HCT116 (cell line): ENCODE data around the gene KRT79. TPM values are rescaled to one million over a fixed set of nuclear protein-coding genes. Genes with fewer than 3 reads are reported as not detected.

Experiments
- ATAC-seq: fragments of 200-7000 bp; cut with Tn5 transposase; 2 replicates; pipeline ENCODE4 v1.9.1; 2020; ENCODE audit warnings: mild to moderate bottlenecking, moderate library complexity
- BruUV-seq: library from RNA; stranded (reverse); fragments of 400-500 nt; replicated peaks from 2 replicates; lab custom pipeline; 2021; lab: Mats Ljungman, UMichigan
- CTCF ChIA-PET: fragments of 300-600 bp; sonication (Branson Sonifier 250); formaldehyde crosslinking; loops from one replicate; lab custom pipeline; 2021; ENCODE audit warnings: antibody characterized with exemption; lab: Charles Lee
- POLR2A ChIA-PET: fragments of 300-600, 350-600 bp; sonication (Branson Sonifier 250); formaldehyde crosslinking; loops from one replicate; lab custom pipeline; 2021; ENCODE audit warnings: antibody characterized with exemption; lab: Charles Lee
- RAD21 ChIA-PET, 2 experiments: fragments of 300-600 bp; sonication (Branson Sonifier 250); formaldehyde crosslinking; loops; one replicate each; lab custom pipeline; 2023; ENCODE audit warnings: low total read pairs in 2 of 2; ENCODE audit not compliant: uncharacterized antibody in 2 of 2, unreplicated experiment in 2 of 2, low non-redundant PET in 1 of 2; lab: Charles Lee
- DNase-seq: peaks from one replicate; pipeline ENCODE4 v3.0.0-alpha.2; 2010; ENCODE audit warnings: low read depth, low spot score
- H2AFZ ChIP-seq: fragments of 200-600 bp; shearing (Covaris generic), sonication (generic); 2 replicates; pipeline ENCODE4 v1.6.1; 2017; ENCODE audit warnings: low read depth, mixed run types, mixed read lengths, antibody characterized with exemption, low read length; ENCODE audit not compliant: poor library complexity, severe bottlenecking
- H3K27ac ChIP-seq: 2 replicates; pipeline ENCODE4 v1.5.1; 2012; ENCODE audit warnings: low read depth, low read length
- H3K27me3 ChIP-seq: fragments of 200-600 bp; sonication (generic); 2 replicates; pipeline ENCODE4 v1.6.1; 2016; ENCODE audit warnings: mixed run types, low read length, mixed read lengths; ENCODE audit not compliant: insufficient read depth
- H3K36me3 ChIP-seq, 2 experiments: fragments of 200-500 bp in 1 of 2; fragments of 200-600 bp in 1 of 2; sonication (Bioruptor generic) in 1 of 2; sonication (generic) in 1 of 2; 2 replicates each; pipeline versions ENCODE4 v1.5.1 to v1.6.1; 2014 to 2016; ENCODE audit warnings: low read length in 2 of 2, inconsistent platforms in 1 of 2, mixed read lengths in 1 of 2, mixed run types in 1 of 2; ENCODE audit not compliant: insufficient read depth in 2 of 2, control insufficient read depth in 1 of 2
- H3K4me1 ChIP-seq, 2 experiments: fragments of 200-600 bp in 1 of 2; sonication (generic) in 1 of 2; 2 replicates each; pipeline versions ENCODE4 v1.5.1 to v1.6.1; 2012 to 2017; ENCODE audit warnings: low read length in 2 of 2, inconsistent platforms in 1 of 2, mild to moderate bottlenecking in 1 of 2, mixed read lengths in 1 of 2, mixed run types in 1 of 2, moderate library complexity in 1 of 2; ENCODE audit not compliant: insufficient read depth in 2 of 2, control insufficient read depth in 1 of 2
- H3K4me2 ChIP-seq: fragments of 200-600 bp; sonication (generic); 2 replicates; pipeline ENCODE4 v1.6.1; 2017; ENCODE audit warnings: mixed run types, low read length, mixed read lengths
- H3K4me3 ChIP-seq, 2 experiments: fragments of 200-600 bp in 1 of 2; sonication (generic) in 1 of 2; replicated peaks in 1 of 2; 2 replicates each; pipeline ENCODE4 v1.5.1; 2011 to 2016; ENCODE audit warnings: low read length in 2 of 2, control low read depth in 1 of 2, low read depth in 1 of 2, mild to moderate bottlenecking in 1 of 2, mixed read lengths in 1 of 2, mixed run types in 1 of 2
- H3K79me2 ChIP-seq: fragments of 200-600 bp; sonication (generic); 2 replicates; pipeline ENCODE4 v1.6.1; 2017; ENCODE audit warnings: mild to moderate bottlenecking, mixed run types, low read length, moderate library complexity, mixed read lengths; ENCODE audit not compliant: insufficient read depth
- H3K9ac ChIP-seq: fragments of 200-600 bp; sonication (generic); 2 replicates; pipeline ENCODE4 v1.6.1; 2016; ENCODE audit warnings: low read length, mixed read lengths
- H3K9me2 ChIP-seq: fragments of 200-600 bp; sonication (generic), shearing (Covaris generic); 2 replicates; pipeline ENCODE4 v1.6.1; 2017; ENCODE audit warnings: mixed run types, mild to moderate bottlenecking, moderate library complexity; ENCODE audit not compliant: insufficient read depth
- H3K9me3 ChIP-seq, 2 experiments: fragments of 200-500 bp in 1 of 2; fragments of 200-600 bp in 1 of 2; sonication (Bioruptor generic) in 1 of 2; sonication (generic) in 1 of 2; 2 replicates each; pipeline ENCODE4 v1.6.1; 2014 to 2017; ENCODE audit warnings: low read length in 2 of 2, mixed read lengths in 2 of 2, inconsistent platforms in 1 of 2, low read depth in 1 of 2, mild to moderate bottlenecking in 1 of 2, mixed run types in 1 of 2, moderate library complexity in 1 of 2; ENCODE audit not compliant: control insufficient read depth in 1 of 2, insufficient read depth in 1 of 2
- H4K20me1 ChIP-seq: fragments of 200-600 bp; sonication (generic), shearing (Covaris generic); 2 replicates; pipeline ENCODE4 v1.6.1; 2017; ENCODE audit warnings: mixed run types, mild to moderate bottlenecking, moderate library complexity; ENCODE audit not compliant: insufficient read depth
- CBX3 ChIP-seq: IDR thresholded peaks from 2 replicates; pipeline ENCODE4 v1.6.1; 2012; ENCODE audit warnings: low read depth
- CEBPB ChIP-seq: IDR thresholded peaks from 2 replicates; pipeline ENCODE4 v1.6.1; 2012; ENCODE audit warnings: low read depth
- CTCF ChIP-seq, 3 experiments: fragments of 200-600 bp in 1 of 3; sonication (generic) in 1 of 3; IDR thresholded peaks in 2 of 3; conservative IDR thresholded peaks in 1 of 3; 2 replicates each; pipeline ENCODE4 v1.5.1; 2012 to 2017; ENCODE audit warnings: low read depth in 2 of 3, low read length in 2 of 3, antibody characterized with exemption in 1 of 3, borderline replicate concordance in 1 of 3, control low read depth in 1 of 3, mild to moderate bottlenecking in 1 of 3, mixed read lengths in 1 of 3, mixed run types in 1 of 3, moderate library complexity in 1 of 3; ENCODE audit not compliant: insufficient read depth in 1 of 3
- EGR1 ChIP-seq: IDR thresholded peaks from 2 replicates; pipeline ENCODE4 v1.6.1; 2012; ENCODE audit warnings: low read depth
- EZH2 ChIP-seq: fragments of 200-600 bp; sonication (generic); IDR thresholded peaks from 2 replicates; pipeline ENCODE4 v1.6.1; 2017; ENCODE audit warnings: antibody characterized with exemption, mixed run types
- EZH2phosphoT487 ChIP-seq: fragments of 200-600 bp; IDR thresholded peaks from 2 replicates; pipeline ENCODE4 v1.6.1; 2018; ENCODE audit warnings: antibody characterized with exemption, borderline replicate concordance
- FOSL1 ChIP-seq: IDR thresholded peaks from 2 replicates; pipeline ENCODE4 v1.6.1; 2012; ENCODE audit warnings: low read depth
- POLR2A ChIP-seq: IDR thresholded peaks from 2 replicates; pipeline ENCODE4 v1.7.0; 2011; ENCODE audit warnings: borderline replicate concordance; ENCODE audit not compliant: insufficient read depth, insufficient read length; ENCODE audit errors: extremely low read depth
- RAD21 ChIP-seq: IDR thresholded peaks from 2 replicates; pipeline ENCODE4 v1.6.1; 2012; ENCODE audit warnings: low read depth, mild to moderate bottlenecking
- SIN3A ChIP-seq: IDR thresholded peaks from 2 replicates; pipeline ENCODE4 v1.6.1; 2012; ENCODE audit warnings: low read depth
- SP1 ChIP-seq: IDR thresholded peaks from 2 replicates; pipeline ENCODE4 v1.6.1; 2012; ENCODE audit warnings: low read depth
- YY1 ChIP-seq: IDR thresholded peaks from 2 replicates; pipeline ENCODE4 v1.6.1; 2011; ENCODE audit warnings: low read length, low read depth, moderate library complexity, mild to moderate bottlenecking; ENCODE audit not compliant: insufficient replicate concordance; ENCODE audit errors: extremely low read depth
- ZNF274 ChIP-seq: fragments of 200-500 bp; sonication (Bioruptor generic); IDR thresholded peaks from 2 replicates; pipeline ENCODE4 v1.6.1; 2014; ENCODE audit warnings: mild to moderate bottlenecking, low read depth, low read length, inconsistent platforms
- intact Hi-C: fragments of 100-400 bp; cut with micrococcal nuclease; formaldehyde crosslinking; loops from 2 replicates; pipeline ENCODE4 v1.10.0; 2022
- total RNA-seq: library from RNA; stranded (reverse); gene quantifications from one replicate; pipeline ENCODE4 v1.2.1, GENCODE V29; 2021; ENCODE audit not compliant: unreplicated experiment
- TF ChIP-seq, protein P1 (sequence below): IDR thresholded peaks from 2 replicates; pipeline ENCODE4 v1.6.1; 2012
- TF ChIP-seq, protein P2 (sequence below): IDR thresholded peaks from 2 replicates; pipeline ENCODE4 v1.6.1; 2012
- TF ChIP-seq, protein P3 (sequence below): IDR thresholded peaks from 2 replicates; pipeline ENCODE4 v1.6.1; 2011; ENCODE audit warnings: mild to moderate bottlenecking, low read length, moderate library complexity; ENCODE audit not compliant: insufficient replicate concordance; ENCODE audit errors: extremely low read depth

The KRT79 gene
- total RNA-seq, 1 experiment from 2014 or later = not detected

- Histone ChIP-seq H3K79me2 (no peaks in the 10 kb centered on the region), H3K4me1 (peaks cover 20 to 37% of the 10 kb centered on the region in 2 experiments), H3K27ac (no peak overlapping the region), H3K27me3 (no peaks in the 10 kb centered on the region), H4K20me1 (no peaks in the 10 kb centered on the region), H3K9ac (no peak overlapping the region)
- intact Hi-C loops = loop anchor here (10.0 kb wide), 1 partner anchor 152 kb away; no protein-coding TSS in a partner anchor
- no TSS peak for BruUV-seq
- POLR2A ChIA-PET = no interaction called here
- DNase-seq = no peak
- no peak for TF ChIP-seq POLR2A
- no peak for TF ChIP-seq SP1
- TF ChIP-seq CTCF (IDR thresholded peaks at IDR 0.05 in 2 of 3, conservative IDR thresholded peaks at IDR 0.05 in 1 of 3; ENCODE audit: borderline replicate concordance in 1 of 3, insufficient read depth in 1 of 3, low read depth in 2 of 3, low read length in 2 of 3) = no peak
- TF ChIP-seq CBX3 = no peak
- TF ChIP-seq EGR1 = no peak
- no peak for TF ChIP-seq RAD21
- TF ChIP-seq SIN3A = no peak
- no peak for TF ChIP-seq EZH2
- no peak for TF ChIP-seq FOSL1
- TF ChIP-seq, protein P1, sequence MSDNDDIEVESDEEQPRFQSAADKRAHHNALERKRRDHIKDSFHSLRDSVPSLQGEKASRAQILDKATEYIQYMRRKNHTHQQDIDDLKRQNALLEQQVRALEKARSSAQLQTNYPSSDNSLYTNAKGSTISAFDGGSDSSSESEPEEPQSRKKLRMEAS = no peak
- TF ChIP-seq YY1 = no peak
- TF ChIP-seq, protein P2, sequence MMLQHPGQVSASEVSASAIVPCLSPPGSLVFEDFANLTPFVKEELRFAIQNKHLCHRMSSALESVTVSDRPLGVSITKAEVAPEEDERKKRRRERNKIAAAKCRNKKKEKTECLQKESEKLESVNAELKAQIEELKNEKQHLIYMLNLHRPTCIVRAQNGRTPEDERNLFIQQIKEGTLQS = no peak
- TF ChIP-seq, protein P3, sequence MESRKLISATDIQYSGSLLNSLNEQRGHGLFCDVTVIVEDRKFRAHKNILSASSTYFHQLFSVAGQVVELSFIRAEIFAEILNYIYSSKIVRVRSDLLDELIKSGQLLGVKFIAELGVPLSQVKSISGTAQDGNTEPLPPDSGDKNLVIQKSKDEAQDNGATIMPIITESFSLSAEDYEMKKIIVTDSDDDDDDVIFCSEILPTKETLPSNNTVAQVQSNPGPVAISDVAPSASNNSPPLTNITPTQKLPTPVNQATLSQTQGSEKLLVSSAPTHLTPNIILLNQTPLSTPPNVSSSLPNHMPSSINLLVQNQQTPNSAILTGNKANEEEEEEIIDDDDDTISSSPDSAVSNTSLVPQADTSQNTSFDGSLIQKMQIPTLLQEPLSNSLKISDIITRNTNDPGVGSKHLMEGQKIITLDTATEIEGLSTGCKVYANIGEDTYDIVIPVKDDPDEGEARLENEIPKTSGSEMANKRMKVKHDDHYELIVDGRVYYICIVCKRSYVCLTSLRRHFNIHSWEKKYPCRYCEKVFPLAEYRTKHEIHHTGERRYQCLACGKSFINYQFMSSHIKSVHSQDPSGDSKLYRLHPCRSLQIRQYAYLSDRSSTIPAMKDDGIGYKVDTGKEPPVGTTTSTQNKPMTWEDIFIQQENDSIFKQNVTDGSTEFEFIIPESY = no peak
- no peak for TF ChIP-seq EZH2phosphoT487
- no peak for TF ChIP-seq CEBPB
- TF ChIP-seq ZNF274 = no peak
- TF ChIP-seq, all 23 proteins: peak for 0
- no peak overlapping the region for H2AFZ ChIP-seq
- no peaks in the 10 kb centered on the region for H3K9me2 ChIP-seq
- ChIA-PET RAD21 (no interaction called here), CTCF (interaction anchor here (0.7 to 2.7 kb wide), 6 partner anchors 11 to 723 kb away, joined by 3 to 21 read pairs (median 4); no protein-coding TSS in a partner anchor)
- H3K9me3 ChIP-seq = no peaks in the 10 kb centered on the region
- H3K4me3 ChIP-seq = no peak overlapping the region
- no peaks in the 10 kb centered on the region for H3K36me3 ChIP-seq
- ATAC-seq = no peak
- H3K4me2 ChIP-seq = no peak overlapping the region
Measured at GRCh38 chr12:52867152-52867551, 33.0 kb upstream of the KRT79 start.
